OCI-LY3 (cell line): ENCODE results near the gene TSPAN14.

Experiments
- H2AFZ ChIP-seq: fragments of 200-600, 300-600 bp; shearing (Covaris generic); 2 replicates; pipeline ENCODE4 v1.6.0; 2014; ENCODE audit warnings: antibody characterized with exemption, low read depth, low read length
- H3K27ac ChIP-seq: fragments of 200-600, 300-600 bp; sonication (generic); 2 replicates; pipeline ENCODE4 v1.5.1; 2014; ENCODE audit warnings: mild to moderate bottlenecking, low read length, moderate library complexity, mixed read lengths
- H3K27me3 ChIP-seq: fragments of 200-600, 300-600 bp; sonication (generic); 2 replicates; pipeline ENCODE4 v1.6.1; 2014; ENCODE audit warnings: low read depth, low read length, mixed read lengths
- H3K36me3 ChIP-seq: fragments of 200-600, 300-600 bp; sonication (generic); replicated peaks from 2 replicates; pipeline ENCODE3; 2014; ENCODE audit warnings: low read depth, low read length, mixed read lengths
- H3K4me1 ChIP-seq: fragments of 300-600, 200-600 bp; sonication (generic); 2 replicates; pipeline ENCODE4 v1.6.1; 2014; ENCODE audit warnings: low read length, mixed read lengths
- H3K4me2 ChIP-seq: fragments of 200-600, 300-600 bp; sonication (generic); 2 replicates; pipeline ENCODE4 v1.6.1; 2014; ENCODE audit warnings: low read length, mixed read lengths
- H3K4me3 ChIP-seq: fragments of 300-600, 200-600 bp; sonication (generic); 2 replicates; pipeline ENCODE4 v1.5.1; 2014; ENCODE audit warnings: antibody characterized with exemption, mild to moderate bottlenecking, low read length, moderate library complexity
- H3K79me2 ChIP-seq: fragments of 300-600, 200-600 bp; shearing (Covaris generic); 2 replicates; pipeline ENCODE4 v1.6.1; 2014; ENCODE audit warnings: mild to moderate bottlenecking, low read length, mixed read lengths
- H3K9ac ChIP-seq: fragments of 300-600, 200-600 bp; shearing (Covaris generic); 2 replicates; pipeline ENCODE4 v1.6.0; 2014; ENCODE audit warnings: mild to moderate bottlenecking, low read length, moderate library complexity
- H3K9me3 ChIP-seq: fragments of 200-600, 300-600 bp; shearing (Covaris generic); 2 replicates; pipeline ENCODE4 v1.6.1; 2014; ENCODE audit warnings: low read length, mixed read lengths; ENCODE audit not compliant: insufficient read depth
- H4K20me1 ChIP-seq: fragments of 200-600, 300-600 bp; sonication (generic); 2 replicates; pipeline ENCODE4 v1.6.1; 2016; ENCODE audit warnings: low read length, mixed read lengths; ENCODE audit not compliant: insufficient read depth
- CTCF ChIP-seq: fragments of 200-600, 300-600 bp; sonication (generic); IDR thresholded peaks from 2 replicates; pipeline ENCODE4 v1.5.1; 2014; ENCODE audit warnings: antibody characterized with exemption, low read length, low read depth
- EZH2phosphoT487 ChIP-seq: fragments of 200-600 bp; shearing (Covaris generic); IDR thresholded peaks from 2 replicates; pipeline ENCODE4 v1.6.1; 2018; ENCODE audit warnings: antibody characterized with exemption, mixed run types, low read depth

The TSPAN14 gene

GRCh38 chr10:80453842-80454512 is at the start of gene TSPAN14:
TSPAN14 (plus strand) TSS chr10:80454310; CDS start chr10:80489234, 34,924 bp downstream.
- Histone ChIP-seq H3K4me2 (peak within 1 kb of the TSS; percentile 94), H3K27ac (peak within 1 kb of the TSS; percentile 67), H3K4me1 (peaks cover 51% of the 10 kb centered on the region), H2AFZ (peak within 1 kb of the TSS; percentile 85), H3K27me3 (peaks cover 11% of the 10 kb centered on the region; the same call in 1 of the 2 replicates), H4K20me1 (peaks cover 30% of the 10 kb centered on the region), H3K4me3 (peak within 1 kb of the TSS; percentile 97), H3K9me3 (no peaks in the 10 kb centered on the region), H3K79me2 (peaks cover 39% of the 10 kb centered on the region), H3K36me3 (peaks cover 5% of the 10 kb centered on the region), H3K9ac (peak within 1 kb of the TSS; percentile 95)
- no peak for TF ChIP-seq EZH2phosphoT487
- no peak for TF ChIP-seq CTCF

GRCh38 chr10:80405035-80405434 is 49.1 kb upstream of the TSPAN14 start:
- no peaks in the 10 kb centered on the region for H3K9me3 ChIP-seq
- H3K27me3 ChIP-seq: no peaks in the 10 kb centered on the region
- no peak overlapping the region for H3K4me2 ChIP-seq
- H3K4me1 ChIP-seq: no peaks in the 10 kb centered on the region
- no peaks in the 10 kb centered on the region for H3K79me2 ChIP-seq
- no peak overlapping the region for H3K9ac ChIP-seq
- H3K27ac ChIP-seq: no peak overlapping the region
- H4K20me1 ChIP-seq: no peaks in the 10 kb centered on the region
- TF ChIP-seq EZH2phosphoT487: no peak
- H3K4me3 ChIP-seq: no peak overlapping the region
- no peaks in the 10 kb centered on the region for H3K36me3 ChIP-seq
- H2AFZ ChIP-seq: no peak overlapping the region

- Histone ChIP-seq H4K20me1 (no peaks in the 10 kb centered on the region), H3K4me3 (no peak overlapping the region), H3K27me3 (no peaks in the 10 kb centered on the region), H3K4me2 (no peak overlapping the region), H3K36me3 (no peaks in the 10 kb centered on the region), H3K4me1 (no peaks in the 10 kb centered on the region), H3K79me2 (no peaks in the 10 kb centered on the region), H3K27ac (no peak overlapping the region), H3K9me3 (no peaks in the 10 kb centered on the region), H3K9ac (no peak overlapping the region), H2AFZ (no peak overlapping the region)
- TF ChIP-seq EZH2phosphoT487: no peak
- no peak for TF ChIP-seq CTCF
Observed at GRCh38 chr10:80405626-80406025, 48.5 kb upstream of the TSPAN14 start.

- H2AFZ ChIP-seq: no peak overlapping the region
Observed at GRCh38 chr10:80406204-80406603, 47.9 kb upstream of the TSPAN14 start.

More at GRCh38 chr10:80406204-80406603, 47.9 kb upstream of the TSPAN14 start:
- H3K9ac ChIP-seq: no peak overlapping the region
- no peak overlapping the region for H3K27ac ChIP-seq
- no peaks in the 10 kb centered on the region for H3K9me3 ChIP-seq
- no peaks in the 10 kb centered on the region for H4K20me1 ChIP-seq
- H3K4me2 ChIP-seq: no peak overlapping the region
- TF ChIP-seq EZH2phosphoT487 (no peak), CTCF (no peak)
- no peaks in the 10 kb centered on the region for H3K4me1 ChIP-seq
- H3K4me3 ChIP-seq: no peak overlapping the region
- no peaks in the 10 kb centered on the region for H3K36me3 ChIP-seq
- H3K27me3 ChIP-seq: no peaks in the 10 kb centered on the region
- H3K79me2 ChIP-seq: no peaks in the 10 kb centered on the region
